GM10266 (cell line): ENCODE data around the gene LONRF2.
"Not testable (repeated sequence)": the region's sequence is repeated elsewhere in the genome, so short reads cannot be mapped to it uniquely, and the experiment has no call there.

Source experiments
- DNase-seq: peaks from one replicate; pipeline ENCODE4 v3.0.0; 2012; ENCODE audit errors: extremely low spot score
- CTCF ChIP-seq: IDR thresholded peaks from 2 replicates; pipeline ENCODE4 v1.5.1; 2012; ENCODE audit warnings: mild to moderate bottlenecking, low read depth; ENCODE audit not compliant: control insufficient read depth, insufficient read depth; ENCODE audit errors: missing control alignments

Gene LONRF2

GRCh38 chr2:100253786-100254185 lies 68.5 kb downstream of the LONRF2 start:
- DNase-seq: no peak
- no peak for TF ChIP-seq CTCF

- no peak for TF ChIP-seq CTCF
- no peak for DNase-seq
Measured at GRCh38 chr2:100252811-100253698, 69.2 kb downstream of the LONRF2 start.

GRCh38 chr2:100250645-100251044 lies 71.7 kb downstream of the LONRF2 start:
- TF ChIP-seq CTCF: no peak
- no peak for DNase-seq

GRCh38 chr2:100248971-100249370 lies 73.3 kb downstream of the LONRF2 start:
- no peak for TF ChIP-seq CTCF
- DNase-seq: no peak

- DNase-seq: not testable (repeated sequence)
Measured at GRCh38 chr2:100248556-100248955, 73.7 kb downstream of the LONRF2 start.

- no peak for TF ChIP-seq CTCF
- DNase-seq: peak; percentile 14
Measured at GRCh38 chr2:100248044-100248330, 74.3 kb downstream of the LONRF2 start.

GRCh38 chr2:100247256-100248043 lies 74.9 kb downstream of the LONRF2 start:
- TF ChIP-seq CTCF: no peak
- DNase-seq: peak; percentile 43
